HG02884 (cell line): ENCODE results near the gene CFAP61.
"Not testable (repeated sequence)": the region's sequence is repeated elsewhere in the genome, so short reads cannot be mapped to it uniquely, and the experiment has no call there.

Experiments used
- ATAC-seq: cut with Tn5 transposase; IDR thresholded peaks from one replicate; pipeline ENCODE4 v1.9.1; 2021; ENCODE audit warnings: mild to moderate bottlenecking, moderate library complexity; ENCODE audit not compliant: unreplicated experiment

CFAP61 gene

GRCh38 chr20:20052074-20052970 lies at the start of gene CFAP61, which contains the start of gene CRNKL1:
CFAP61 (plus strand) TSS chr20:20052532; CDS start chr20:20056654, 4,122 bp downstream.
CRNKL1 (minus strand) TSS chr20:20052466; CDS start chr20:20052342, 124 bp downstream.
- peak; percentile 92 for ATAC-seq

GRCh38 chr20:20003031-20003954 lies 49.0 kb upstream of the CFAP61 start:
- ATAC-seq = peak; percentile 54

- ATAC-seq = not testable (repeated sequence)
These were observed 48.4 kb upstream of the CFAP61 start for GRCh38 chr20:20003955-20004322.

- no peak for ATAC-seq
These were observed 47.0 kb upstream of the CFAP61 start for GRCh38 chr20:20005342-20005741.

- no peak for ATAC-seq
These were observed 42.5 kb upstream of the CFAP61 start for GRCh38 chr20:20009784-20010253.

GRCh38 chr20:20010639-20011500 lies 41.5 kb upstream of the CFAP61 start:
- no peak for ATAC-seq

- no peak for ATAC-seq
These were observed 39.8 kb upstream of the CFAP61 start for GRCh38 chr20:20012541-20012940.

GRCh38 chr20:20014659-20015058 lies 37.7 kb upstream of the CFAP61 start:
- ATAC-seq = no peak

GRCh38 chr20:20017001-20017843 lies 35.1 kb upstream of the CFAP61 start, which contains the start of gene NAA20:
NAA20 (plus strand) TSS chr20:20017362; CDS start chr20:20017397, 35 bp downstream.
- ATAC-seq = peak; percentile 96

GRCh38 chr20:20017844-20018185 lies 34.5 kb upstream of the CFAP61 start:
- peak; percentile 11 for ATAC-seq

- ATAC-seq = no peak
These were observed 34.0 kb upstream of the CFAP61 start for GRCh38 chr20:20018366-20018765.

GRCh38 chr20:20019123-20019522 lies 33.2 kb upstream of the CFAP61 start:
- no peak for ATAC-seq

- no peak for ATAC-seq
These were observed 31.4 kb upstream of the CFAP61 start for GRCh38 chr20:20020908-20021307.

GRCh38 chr20:20021835-20022234 lies 30.5 kb upstream of the CFAP61 start:
- no peak for ATAC-seq

- peak; percentile 58 for ATAC-seq
These were observed 29.8 kb upstream of the CFAP61 start for GRCh38 chr20:20022498-20022897.

- no peak for ATAC-seq
These were observed 28.9 kb upstream of the CFAP61 start for GRCh38 chr20:20023395-20023794.

- ATAC-seq = no peak
These were observed 27.4 kb upstream of the CFAP61 start for GRCh38 chr20:20024942-20025341.

GRCh38 chr20:20027284-20027683 lies 25.0 kb upstream of the CFAP61 start:
- ATAC-seq = no peak

GRCh38 chr20:20031790-20032189 lies 20.5 kb upstream of the CFAP61 start:
- ATAC-seq = no peak
